GM20000 (cell line): ENCODE data around the gene GDF15.

Experiments used
- DNase-seq: peaks from one replicate; pipeline ENCODE4 v3.0.0; 2012; ENCODE audit warnings: low spot score
- CTCF ChIP-seq: IDR thresholded peaks from 2 replicates; pipeline ENCODE4 v1.5.1; 2012; ENCODE audit warnings: mild to moderate bottlenecking, control low read depth; ENCODE audit errors: extremely low read depth, missing control alignments

The GDF15 gene, protein sequence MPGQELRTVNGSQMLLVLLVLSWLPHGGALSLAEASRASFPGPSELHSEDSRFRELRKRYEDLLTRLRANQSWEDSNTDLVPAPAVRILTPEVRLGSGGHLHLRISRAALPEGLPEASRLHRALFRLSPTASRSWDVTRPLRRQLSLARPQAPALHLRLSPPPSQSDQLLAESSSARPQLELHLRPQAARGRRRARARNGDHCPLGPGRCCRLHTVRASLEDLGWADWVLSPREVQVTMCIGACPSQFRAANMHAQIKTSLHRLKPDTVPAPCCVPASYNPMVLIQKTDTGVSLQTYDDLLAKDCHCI

DNA sequence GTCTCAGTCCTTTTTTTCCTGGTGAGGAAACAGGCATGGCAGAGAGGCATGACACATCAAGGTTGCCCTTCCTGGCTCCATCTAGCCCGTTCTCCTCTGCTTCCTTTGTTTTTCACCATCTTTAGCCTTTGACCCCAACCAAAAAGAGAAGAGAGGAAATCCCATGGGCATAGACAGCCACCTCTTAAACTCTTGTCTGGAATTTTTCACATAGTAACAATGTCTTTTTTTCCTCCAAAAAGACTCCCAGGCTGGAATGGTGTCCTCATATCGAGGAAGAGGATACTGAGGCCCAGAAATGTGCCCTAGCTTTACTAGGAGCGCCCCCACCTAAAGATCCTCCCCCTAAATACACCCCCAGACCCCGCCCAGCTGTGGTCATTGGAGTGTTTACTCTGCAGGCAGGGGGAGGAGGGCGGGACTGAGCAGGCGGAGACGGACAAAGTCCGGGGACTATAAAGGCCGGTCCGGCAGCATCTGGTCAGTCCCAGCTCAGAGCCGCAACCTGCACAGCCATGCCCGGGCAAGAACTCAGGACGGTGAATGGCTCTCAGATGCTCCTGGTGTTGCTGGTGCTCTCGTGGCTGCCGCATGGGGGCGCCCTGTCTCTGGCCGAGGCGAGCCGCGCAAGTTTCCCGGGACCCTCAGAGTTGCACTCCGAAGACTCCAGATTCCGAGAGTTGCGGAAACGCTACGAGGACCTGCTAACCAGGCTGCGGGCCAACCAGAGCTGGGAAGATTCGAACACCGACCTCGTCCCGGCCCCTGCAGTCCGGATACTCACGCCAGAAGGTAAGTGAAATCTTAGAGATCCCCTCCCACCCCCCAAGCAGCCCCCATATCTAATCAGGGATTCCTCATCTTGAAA lies at the start of gene GDF15:
GDF15 (plus strand) TSS at position 484 of the 868 bp plus-strand sequence; CDS start at position 516, 32 bp downstream.
- TF ChIP-seq CTCF: peak; percentile 62
- peak; percentile 70 for DNase-seq

- no peak for DNase-seq
- no peak for TF ChIP-seq CTCF
These were observed 47.4 kb upstream of the GDF15 start for GRCh38 chr19:18338541-18338940.

DNA sequence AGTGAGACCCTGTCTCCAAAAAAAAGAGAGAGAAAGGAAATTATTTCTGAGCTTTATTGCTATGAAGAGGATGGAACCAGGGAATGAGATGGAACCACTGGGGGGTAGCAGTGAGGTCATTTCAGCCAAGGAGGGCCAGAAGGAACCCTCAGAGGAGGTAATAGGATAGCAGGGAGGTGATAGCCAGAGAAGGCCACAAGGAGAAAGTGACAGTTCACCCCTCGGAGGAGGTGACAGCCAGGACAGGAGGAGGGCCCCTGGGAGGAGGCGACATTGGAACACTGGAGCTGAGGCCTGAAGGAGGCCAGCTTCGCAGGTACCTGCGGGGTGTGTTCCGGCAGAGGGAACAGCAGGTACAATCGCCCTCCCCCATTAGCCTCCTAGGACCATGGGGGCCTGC lies 46.2 kb upstream of the GDF15 start:
- TF ChIP-seq CTCF: peak; percentile 12
- DNase-seq: peak; percentile 51

DNA sequence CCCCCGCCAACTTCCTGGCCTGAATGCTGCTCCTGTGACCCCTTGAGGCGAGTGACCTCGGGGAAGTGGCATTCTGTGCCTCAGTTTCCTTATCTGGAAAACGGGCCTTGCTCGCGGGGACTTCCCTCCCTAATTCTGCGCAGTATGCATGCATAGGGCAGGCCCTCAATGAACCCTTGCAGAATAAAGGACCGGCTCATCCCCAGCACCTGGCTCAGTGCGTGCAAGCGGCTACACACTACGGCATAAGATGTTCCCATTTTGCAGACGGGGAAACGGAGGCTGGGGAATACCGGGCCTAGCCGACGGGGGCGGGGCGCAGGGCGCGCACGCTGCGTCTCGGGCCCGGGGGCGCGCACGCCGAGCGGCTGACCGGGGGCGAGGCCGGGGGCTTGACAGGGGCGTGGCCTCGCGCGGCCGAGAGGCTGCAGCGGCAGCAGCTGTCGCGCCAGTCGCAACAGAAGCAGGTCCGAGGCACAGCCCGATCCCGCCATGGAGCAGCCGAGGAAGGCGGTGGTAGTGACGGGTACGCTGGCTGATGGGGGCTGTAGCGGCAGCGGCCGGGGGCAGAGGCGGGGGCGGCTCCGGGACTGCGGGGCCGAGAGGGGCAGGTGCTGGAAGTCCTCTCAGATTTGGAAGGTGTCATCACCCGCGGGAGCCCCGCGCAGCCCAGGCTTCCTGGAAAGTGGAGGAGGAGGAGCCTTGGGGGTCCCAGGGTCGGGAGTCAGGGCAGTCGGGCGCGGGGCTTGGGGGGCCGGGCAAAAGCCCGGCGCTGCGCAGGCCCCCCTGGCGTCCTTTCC lies 45.6 kb upstream of the GDF15 start, which contains the start of gene PGPEP1:
PGPEP1 (plus strand) TSS at position 409 of the 800 bp plus-strand sequence; CDS start at position 493, 84 bp downstream.
- DNase-seq: peak; percentile 92
- no peak for TF ChIP-seq CTCF

GRCh38 chr19:18340990-18341868 lies 44.7 kb upstream of the GDF15 start:
- TF ChIP-seq CTCF: no peak
- peak; percentile 88 for DNase-seq

DNA sequence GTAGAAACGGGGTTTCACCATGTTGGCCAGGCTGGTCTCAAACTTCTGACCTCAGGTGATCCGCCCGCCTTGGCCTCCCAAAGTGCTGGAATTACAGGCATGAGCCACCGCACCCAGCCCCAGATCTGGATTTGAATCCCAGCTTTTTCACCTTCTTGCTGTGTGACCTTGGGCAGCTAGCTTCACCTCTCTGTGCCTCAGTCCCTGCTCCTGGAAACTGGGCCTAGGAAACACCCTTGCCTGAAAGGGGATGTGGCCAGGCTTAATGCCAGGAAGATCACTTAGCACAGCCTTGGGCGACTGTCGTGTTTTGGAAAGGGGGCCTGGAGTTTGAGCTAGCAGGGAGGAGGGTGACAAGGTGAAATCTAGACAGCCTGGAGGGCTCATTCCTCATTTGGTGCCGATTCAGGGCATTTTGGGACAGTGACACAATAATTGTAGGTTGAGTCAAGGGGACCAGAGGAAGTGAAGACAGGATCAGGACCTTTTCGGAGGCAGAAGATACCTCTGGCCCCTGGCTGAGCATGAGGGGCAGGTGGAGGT lies 43.8 kb upstream of the GDF15 start:
- no peak for TF ChIP-seq CTCF
- DNase-seq: no peak
